PC-9 (cell line): Measurements from ENCODE around the gene FXYD4.

Experiments used
- EZH2 ChIP-seq: fragments of 200-600 bp; sonication (generic); IDR thresholded peaks from 2 replicates; pipeline ENCODE4 v1.8.0; 2017; ENCODE audit warnings: antibody characterized with exemption, low read depth
- TF ChIP-seq, protein P1 (sequence below): fragments of 200-600 bp; sonication (generic); conservative IDR thresholded peaks from 2 replicates; pipeline ENCODE4 v1.6.1; 2017; ENCODE audit warnings: mixed run types, antibody characterized with exemption, mild to moderate bottlenecking, moderate library complexity

DNA sequence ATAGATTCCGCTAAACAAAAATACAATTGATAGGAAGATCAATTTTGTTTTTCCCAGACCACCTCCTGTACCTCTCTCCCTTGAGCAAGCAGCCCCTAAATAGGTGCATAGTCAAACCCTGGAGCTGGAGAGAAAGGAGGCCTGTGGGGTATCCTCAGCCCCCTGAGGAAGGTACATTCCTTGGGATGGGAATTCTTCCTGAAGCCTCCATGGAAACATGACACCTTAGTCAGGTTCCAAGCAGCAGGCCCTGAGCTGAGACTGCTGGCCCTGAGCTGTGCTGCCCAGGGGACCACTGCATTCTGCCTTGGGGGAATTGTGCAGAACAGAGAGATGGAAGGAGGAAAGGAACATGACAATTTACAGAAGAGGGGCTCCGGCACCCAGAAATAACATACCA, 30.2 kb downstream of the FXYD4 start:
- TF ChIP-seq, protein P1, sequence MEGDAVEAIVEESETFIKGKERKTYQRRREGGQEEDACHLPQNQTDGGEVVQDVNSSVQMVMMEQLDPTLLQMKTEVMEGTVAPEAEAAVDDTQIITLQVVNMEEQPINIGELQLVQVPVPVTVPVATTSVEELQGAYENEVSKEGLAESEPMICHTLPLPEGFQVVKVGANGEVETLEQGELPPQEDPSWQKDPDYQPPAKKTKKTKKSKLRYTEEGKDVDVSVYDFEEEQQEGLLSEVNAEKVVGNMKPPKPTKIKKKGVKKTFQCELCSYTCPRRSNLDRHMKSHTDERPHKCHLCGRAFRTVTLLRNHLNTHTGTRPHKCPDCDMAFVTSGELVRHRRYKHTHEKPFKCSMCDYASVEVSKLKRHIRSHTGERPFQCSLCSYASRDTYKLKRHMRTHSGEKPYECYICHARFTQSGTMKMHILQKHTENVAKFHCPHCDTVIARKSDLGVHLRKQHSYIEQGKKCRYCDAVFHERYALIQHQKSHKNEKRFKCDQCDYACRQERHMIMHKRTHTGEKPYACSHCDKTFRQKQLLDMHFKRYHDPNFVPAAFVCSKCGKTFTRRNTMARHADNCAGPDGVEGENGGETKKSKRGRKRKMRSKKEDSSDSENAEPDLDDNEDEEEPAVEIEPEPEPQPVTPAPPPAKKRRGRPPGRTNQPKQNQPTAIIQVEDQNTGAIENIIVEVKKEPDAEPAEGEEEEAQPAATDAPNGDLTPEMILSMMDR, result no peak
- no peak for TF ChIP-seq EZH2
